GM18951 (cell line): Measurements from ENCODE around the gene ANO6.

Experiments
- POLR2A ChIP-seq: IDR thresholded peaks from 4 replicates; pipeline ENCODE4 v1.6.1; 2011; ENCODE audit warnings: mild to moderate bottlenecking; ENCODE audit not compliant: insufficient read length, insufficient read depth; ENCODE audit errors: extremely low read depth
- in situ Hi-C: fragments of 300-500 bp; cut with MboI; formaldehyde crosslinking; loops from one replicate; pipeline ENCODE4 v1.12.0; 2022; ENCODE audit warnings: low sequenced_read_pairs, mixed read lengths, inconsistent platforms; ENCODE audit not compliant: unreplicated experiment

ANO6 gene

DNA sequence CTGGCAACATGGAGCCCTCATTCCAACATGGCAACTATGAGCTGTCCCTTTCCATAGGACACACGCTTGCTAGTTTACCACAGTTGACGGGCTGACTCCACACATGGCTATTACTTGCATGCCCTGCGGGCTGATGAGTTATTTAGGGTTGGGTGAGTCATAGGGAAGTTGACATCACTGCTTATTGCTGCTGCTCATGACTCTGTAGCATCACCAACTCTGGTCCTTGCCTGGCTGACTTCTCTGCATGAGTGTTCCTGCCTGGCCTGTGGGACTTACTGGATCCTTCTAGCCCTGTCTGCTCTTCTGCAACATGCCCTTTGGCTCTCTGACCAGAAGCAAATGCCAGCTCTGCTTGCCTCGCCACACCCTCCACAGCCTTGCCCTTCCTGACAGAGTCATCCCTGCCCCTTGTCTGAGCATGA, 199.5 kb downstream of the ANO6 start:
- no peak for TF ChIP-seq POLR2A
- in situ Hi-C loops = no loop called here

- no peak for TF ChIP-seq POLR2A
- in situ Hi-C loops = no loop called here
These were observed 200.2 kb downstream of the ANO6 start for GRCh38 chr12:45416126-45416525.

GRCh38 chr12:45418520-45418919, 202.6 kb downstream of the ANO6 start:
- TF ChIP-seq POLR2A = no peak
- in situ Hi-C loops = no loop called here

- TF ChIP-seq POLR2A = no peak
- in situ Hi-C loops = no loop called here
These were observed 203.5 kb downstream of the ANO6 start for GRCh38 chr12:45419317-45419814.

GRCh38 chr12:45421736-45422135, 205.8 kb downstream of the ANO6 start:
- in situ Hi-C loops = no loop called here
- TF ChIP-seq POLR2A = no peak

- in situ Hi-C loops = no loop called here
- no peak for TF ChIP-seq POLR2A
These were observed 208.0 kb downstream of the ANO6 start for GRCh38 chr12:45423931-45424330.

- no peak for TF ChIP-seq POLR2A
- in situ Hi-C loops = no loop called here
These were observed 209.5 kb downstream of the ANO6 start for GRCh38 chr12:45425426-45425825.

DNA sequence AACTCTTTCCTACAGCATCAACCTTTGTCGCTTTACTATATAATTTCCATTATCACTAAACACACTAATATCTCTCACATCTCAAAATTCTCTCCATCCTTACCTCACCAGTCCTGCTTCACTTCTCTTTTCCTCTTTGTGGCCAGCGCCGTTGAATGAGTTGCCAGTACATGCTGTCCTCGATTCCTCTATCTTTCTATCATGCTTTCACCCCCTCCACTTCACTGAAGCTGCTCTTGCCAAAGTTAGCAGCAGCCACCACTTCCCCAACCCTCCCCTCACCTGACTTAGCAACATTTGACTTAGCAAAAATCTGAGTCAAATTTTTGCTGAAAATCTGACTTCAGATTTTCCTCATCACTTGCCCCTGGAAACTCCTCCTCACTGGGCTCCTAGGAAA, 210.4 kb downstream of the ANO6 start:
- no peak for TF ChIP-seq POLR2A
- in situ Hi-C loops = no loop called here

GRCh38 chr12:45427042-45427441, 211.1 kb downstream of the ANO6 start:
- TF ChIP-seq POLR2A = no peak
- in situ Hi-C loops = no loop called here

GRCh38 chr12:45429831-45430230, 213.9 kb downstream of the ANO6 start:
- TF ChIP-seq POLR2A = no peak
- in situ Hi-C loops = no loop called here

GRCh38 chr12:45431126-45431525, 215.2 kb downstream of the ANO6 start:
- in situ Hi-C loops = no loop called here
- no peak for TF ChIP-seq POLR2A

DNA sequence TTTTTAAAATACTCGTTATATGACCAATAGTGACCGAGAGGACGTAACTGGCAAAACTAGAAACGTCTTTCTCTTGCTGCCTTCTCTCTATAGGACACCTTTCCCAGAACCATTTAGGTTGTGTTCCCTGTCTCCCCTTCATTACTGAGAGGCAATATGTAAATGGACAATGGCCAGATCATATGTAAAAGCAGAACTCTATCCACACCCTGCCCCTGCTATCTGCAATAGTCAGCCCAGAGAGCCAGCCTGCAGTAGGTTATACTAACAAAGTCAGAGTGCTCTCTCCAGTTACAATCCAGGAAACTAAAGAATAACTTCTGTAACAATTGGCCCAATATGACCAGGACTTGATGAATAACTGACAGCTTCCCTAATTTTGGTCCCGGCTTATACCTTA, 216.8 kb downstream of the ANO6 start:
- no peak for TF ChIP-seq POLR2A
- in situ Hi-C loops = no loop called here

GRCh38 chr12:45433441-45433868, 217.6 kb downstream of the ANO6 start:
- in situ Hi-C loops = no loop called here
- TF ChIP-seq POLR2A = no peak

DNA sequence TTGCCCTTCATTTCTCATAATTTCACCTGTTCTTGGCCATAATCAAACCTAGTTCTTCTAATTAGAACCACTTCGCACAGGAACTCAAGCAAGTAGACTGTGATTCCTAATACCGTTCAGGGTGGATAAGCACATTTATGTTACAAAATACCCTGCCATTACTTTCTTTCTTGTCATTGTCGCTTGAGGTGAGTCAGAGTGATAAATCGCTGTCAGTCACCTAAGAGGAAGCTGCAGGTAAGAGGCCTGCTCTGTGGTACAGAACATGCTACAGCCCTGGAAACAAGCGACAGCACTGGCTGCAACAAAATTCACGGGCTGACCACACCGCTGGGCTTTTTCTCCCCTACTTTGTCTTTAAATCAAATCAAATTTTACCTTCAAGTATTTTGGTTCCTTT, 218.2 kb downstream of the ANO6 start:
- TF ChIP-seq POLR2A = no peak
- in situ Hi-C loops = no loop called here
